Measurements from ENCODE around the gene ATG16L2.
"Not testable (repeated sequence)": the region's sequence is repeated elsewhere in the genome, so short reads cannot be mapped to it uniquely, and the experiment has no call there.

ATG16L2 gene

GRCh38 chr11:72787216-72788104, 26.8 kb upstream of the ATG16L2 start:
- Histone ChIP-seq H3K27me3 (ENCODE audit: insufficient read depth, poor library complexity, severe bottlenecking) (no peaks in the 10 kb centered on the region), H3K4me1 (ENCODE audit: insufficient read depth, poor library complexity, severe bottlenecking) (no peaks in the 10 kb centered on the region), H3K36me3 (ENCODE audit: low read depth) (no peaks in the 10 kb centered on the region), H3K4me3 (ENCODE audit: severe bottlenecking) (no peak overlapping the region), H3K27ac (ENCODE audit: poor library complexity, severe bottlenecking) (no peak overlapping the region), H3K9me3 (ENCODE audit: severe bottlenecking) (no peaks in the 10 kb centered on the region)
- 0 out of 3 replicates have a peak, but pooled peaks have one; percentile 10 for ATAC-seq (ENCODE audit: low read depth)
- TF ChIP-seq CTCF (IDR thresholded peaks at IDR 0.05; ENCODE audit: poor library complexity, severe bottlenecking), result no peak
- DNase-seq (ENCODE audit: low spot score), result no peak

- ATAC-seq (ENCODE audit: low read depth), result no peak
- no peak overlapping the region for H3K27ac ChIP-seq (ENCODE audit: poor library complexity, severe bottlenecking)
- TF ChIP-seq CTCF (IDR thresholded peaks at IDR 0.05; ENCODE audit: poor library complexity, severe bottlenecking), result no peak
Measured at GRCh38 chr11:72788241-72788640, 26.0 kb upstream of the ATG16L2 start.

GRCh38 chr11:72789493-72790131, 24.6 kb upstream of the ATG16L2 start:
- H3K27ac ChIP-seq (ENCODE audit: poor library complexity, severe bottlenecking), result peak overlapping the region; percentile 8
- H3K4me3 ChIP-seq (ENCODE audit: severe bottlenecking), result no peak overlapping the region
- no peaks in the 10 kb centered on the region for H3K36me3 ChIP-seq (ENCODE audit: low read depth)
- no peak for TF ChIP-seq CTCF (IDR thresholded peaks at IDR 0.05; ENCODE audit: poor library complexity, severe bottlenecking)
- H3K9me3 ChIP-seq (ENCODE audit: severe bottlenecking), result no peaks in the 10 kb centered on the region
- no peaks in the 10 kb centered on the region for H3K27me3 ChIP-seq (ENCODE audit: insufficient read depth, poor library complexity, severe bottlenecking)
- ATAC-seq (ENCODE audit: low read depth), result peak; percentile 12; the same call in 1 of the 3 replicates
- no peak for DNase-seq (ENCODE audit: low spot score)
- H3K4me1 ChIP-seq (ENCODE audit: insufficient read depth, poor library complexity, severe bottlenecking), result peaks cover 6% of the 10 kb centered on the region

More at GRCh38 chr11:72788241-72788640, 26.0 kb upstream of the ATG16L2 start:
- Histone ChIP-seq H3K27me3 (ENCODE audit: insufficient read depth, poor library complexity, severe bottlenecking) (no peaks in the 10 kb centered on the region), H3K9me3 (ENCODE audit: severe bottlenecking) (no peaks in the 10 kb centered on the region), H3K4me1 (ENCODE audit: insufficient read depth, poor library complexity, severe bottlenecking) (no peaks in the 10 kb centered on the region), H3K36me3 (ENCODE audit: low read depth) (no peaks in the 10 kb centered on the region), H3K4me3 (ENCODE audit: severe bottlenecking) (no peak overlapping the region)
- DNase-seq (ENCODE audit: low spot score), result no peak

DNA sequence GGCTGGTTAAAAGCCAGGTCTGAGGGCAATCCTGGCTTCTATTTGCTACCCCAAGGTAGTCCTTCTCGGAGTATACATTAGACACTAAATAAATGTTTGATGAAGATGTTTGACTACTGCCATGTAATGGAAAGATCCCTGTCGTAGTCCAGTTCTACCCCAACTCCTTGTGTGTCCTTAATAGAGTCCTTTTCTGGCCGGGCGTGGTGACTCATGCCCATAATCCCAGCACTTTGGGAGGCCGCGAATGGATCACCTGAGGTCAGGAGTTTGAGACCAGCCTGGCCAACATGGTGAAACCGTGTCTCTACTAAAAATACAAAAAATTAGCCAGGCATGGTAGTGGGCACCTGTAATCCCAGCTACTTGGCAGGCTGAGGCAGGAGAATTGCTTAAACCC, 23.0 kb upstream of the ATG16L2 start:
- not testable (repeated sequence) for H3K27ac ChIP-seq (ENCODE audit: poor library complexity, severe bottlenecking); H3K4me1 ChIP-seq (ENCODE audit: insufficient read depth, poor library complexity, severe bottlenecking); H3K27me3 ChIP-seq (ENCODE audit: insufficient read depth, poor library complexity, severe bottlenecking); H3K4me3 ChIP-seq (ENCODE audit: severe bottlenecking); H3K36me3 ChIP-seq (ENCODE audit: low read depth); ATAC-seq (ENCODE audit: low read depth); H3K9me3 ChIP-seq (ENCODE audit: severe bottlenecking); DNase-seq (ENCODE audit: low spot score)

GRCh38 chr11:72792437-72793021, 21.7 kb upstream of the ATG16L2 start:
- H3K9me3 ChIP-seq (ENCODE audit: severe bottlenecking), result no peaks in the 10 kb centered on the region
- TF ChIP-seq CTCF (IDR thresholded peaks at IDR 0.05; ENCODE audit: poor library complexity, severe bottlenecking), result no peak
- no peaks in the 10 kb centered on the region for H3K27me3 ChIP-seq (ENCODE audit: insufficient read depth, poor library complexity, severe bottlenecking)
- no peak for DNase-seq (ENCODE audit: low spot score)
- H3K27ac ChIP-seq (ENCODE audit: poor library complexity, severe bottlenecking), result no peak overlapping the region
- peaks cover 9% of the 10 kb centered on the region for H3K4me1 ChIP-seq (ENCODE audit: insufficient read depth, poor library complexity, severe bottlenecking)
- ATAC-seq (ENCODE audit: low read depth), result no peak
- no peaks in the 10 kb centered on the region for H3K36me3 ChIP-seq (ENCODE audit: low read depth)
- no peak overlapping the region for H3K4me3 ChIP-seq (ENCODE audit: severe bottlenecking)

All from RWPE2 (cell line).